ENCODE results near the gene BCL2L13.
A peak's percentile ranks its signal among the peaks of the same experiment; 100 is the strongest.
"Not testable (repeated sequence)": the region's sequence is repeated elsewhere in the genome, so short reads cannot be mapped to it uniquely, and the experiment has no call there.

The BCL2L13 gene

GRCh38 chr22:17694752-17695151 lies 56.2 kb downstream of the BCL2L13 start:
- no peak for DNase-seq (ENCODE audit: low read depth in 3 of 3)

- no peak for DNase-seq (ENCODE audit: low read depth in 3 of 3)
Measured at GRCh38 chr22:17695986-17696385, 57.4 kb downstream of the BCL2L13 start.

GRCh38 chr22:17697196-17697595 lies 58.6 kb downstream of the BCL2L13 start:
- not testable (repeated sequence) for DNase-seq (ENCODE audit: low read depth in 3 of 3)

- DNase-seq (ENCODE audit: low read depth in 3 of 3): not testable (repeated sequence)
Measured at GRCh38 chr22:17698276-17698675, 59.7 kb downstream of the BCL2L13 start.

DNA sequence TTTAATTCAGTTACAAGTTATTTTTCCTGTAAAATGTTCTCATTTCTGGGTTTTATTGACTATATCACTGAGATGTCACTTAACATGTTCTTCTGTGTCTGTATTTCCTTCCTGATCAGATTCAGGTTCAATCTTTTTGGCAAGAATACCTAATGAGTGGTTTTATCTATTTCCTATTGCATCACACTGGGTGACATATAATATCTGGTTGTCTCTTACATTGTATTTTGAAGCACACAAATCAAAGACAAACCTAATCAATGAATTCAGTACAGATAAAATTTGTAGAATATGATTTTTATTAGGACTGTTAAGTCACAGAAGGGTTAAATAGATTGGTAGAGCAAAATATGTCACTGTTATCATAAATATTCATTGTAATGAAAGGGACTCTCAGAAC lies 60.4 kb downstream of the BCL2L13 start:
- no peak for DNase-seq (ENCODE audit: low read depth in 3 of 3)

DNA sequence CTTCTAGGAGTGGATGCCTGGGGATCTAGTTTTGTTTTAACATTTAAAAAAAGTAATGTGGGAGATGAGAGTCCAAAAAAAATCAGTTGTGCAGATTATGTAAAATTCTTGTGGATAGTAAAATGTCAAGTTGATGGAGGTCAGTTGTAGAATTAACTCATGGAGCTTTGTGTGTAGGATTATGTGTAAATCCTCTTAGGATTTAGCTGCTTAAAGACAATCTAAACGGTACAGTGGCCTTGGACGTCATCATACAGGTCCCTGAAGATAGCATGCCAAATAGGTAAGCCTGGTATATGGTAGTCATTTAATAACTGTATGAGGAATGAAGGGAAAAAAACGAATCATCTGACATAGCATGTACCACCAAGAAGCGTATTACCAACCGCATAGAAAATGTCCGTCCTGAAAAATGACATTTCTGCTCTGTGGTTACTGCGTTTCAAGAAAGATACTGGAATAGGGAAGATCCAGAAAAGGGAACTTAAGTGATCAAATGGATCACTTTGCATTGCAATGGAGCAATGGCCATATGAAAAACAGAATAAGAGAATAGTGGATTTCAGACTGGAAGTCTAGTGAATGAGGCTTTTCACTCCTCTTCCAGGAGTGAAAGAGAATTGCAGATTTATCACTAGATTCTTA lies 61.3 kb downstream of the BCL2L13 start:
- no peak for DNase-seq (ENCODE audit: low read depth in 3 of 3)

- DNase-seq (ENCODE audit: low read depth in 3 of 3): no peak
Measured at GRCh38 chr22:17700778-17701177, 62.2 kb downstream of the BCL2L13 start.

DNA sequence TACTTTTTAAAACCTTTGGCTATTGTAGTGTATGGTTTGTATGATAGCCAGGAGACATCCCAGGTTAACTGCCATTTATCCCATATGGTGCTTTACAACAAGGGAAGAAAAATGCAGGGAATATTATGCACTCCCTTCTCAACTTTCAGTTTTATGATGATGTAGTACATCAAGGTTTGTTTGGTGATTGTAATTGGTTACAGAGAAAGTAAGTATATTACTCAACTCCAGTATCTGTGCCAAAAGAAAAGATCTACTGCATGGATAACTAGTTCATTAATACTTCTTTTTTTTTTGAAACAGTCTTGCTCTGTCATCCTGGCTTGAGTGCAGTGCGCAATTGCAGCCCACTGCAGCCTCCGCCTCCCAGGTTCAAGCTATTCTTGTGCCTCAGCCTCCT lies 65.3 kb downstream of the BCL2L13 start:
- DNase-seq (ENCODE audit: low read depth in 3 of 3): no peak

DNA sequence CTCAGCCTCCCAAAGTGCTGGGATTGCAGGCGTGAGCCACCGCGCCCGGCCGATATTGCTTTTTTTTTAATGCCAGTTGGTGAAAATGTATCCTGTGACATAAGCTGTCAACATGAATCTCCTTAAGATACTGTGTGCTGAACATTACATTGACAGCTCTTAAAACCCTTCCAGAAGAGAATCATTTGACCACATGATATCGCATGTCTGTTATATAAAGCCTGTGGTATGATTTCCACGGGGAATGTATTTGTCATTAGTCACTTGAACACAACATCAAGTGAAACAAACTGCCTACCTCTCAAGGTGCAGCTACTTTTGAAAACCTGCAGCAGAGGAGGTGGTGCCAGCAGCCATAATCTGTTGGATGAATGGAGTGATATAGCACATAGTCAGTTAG lies 67.0 kb downstream of the BCL2L13 start:
- DNase-seq (ENCODE audit: low read depth in 3 of 3): no peak

GRCh38 chr22:17705951-17706900 lies 67.7 kb downstream of the BCL2L13 start:
- peak in 2 of 3 experiments; percentile 13 to 15 for DNase-seq (ENCODE audit: low read depth in 3 of 3)

- no peak for DNase-seq (ENCODE audit: low read depth in 3 of 3)
Measured at GRCh38 chr22:17706947-17707346, 68.4 kb downstream of the BCL2L13 start.

DNA sequence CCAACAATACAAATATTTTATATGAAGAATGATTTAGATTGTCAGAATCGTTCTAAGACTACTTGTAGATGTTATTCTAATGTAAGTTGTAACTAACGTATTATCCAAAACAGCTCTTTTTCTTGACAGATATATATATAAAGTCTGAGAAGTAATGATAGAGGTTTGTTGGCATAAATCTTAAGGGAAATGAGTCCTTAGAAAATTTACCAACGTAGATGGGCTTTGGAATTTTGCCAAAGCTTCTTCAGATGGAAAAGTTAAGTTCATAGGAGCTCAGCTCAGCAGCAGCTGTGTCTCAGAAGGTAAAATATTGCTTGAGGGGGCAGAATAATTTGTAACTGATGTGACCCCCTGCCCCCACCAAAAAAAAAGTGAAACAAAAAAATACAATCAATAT lies 69.0 kb downstream of the BCL2L13 start:
- no peak for DNase-seq (ENCODE audit: low read depth in 3 of 3)

- DNase-seq (ENCODE audit: low read depth in 3 of 3): no peak
Measured at GRCh38 chr22:17710023-17710422, 71.5 kb downstream of the BCL2L13 start.

- DNase-seq (ENCODE audit: low read depth in 3 of 3): no peak
Measured at GRCh38 chr22:17712441-17712840, 73.9 kb downstream of the BCL2L13 start.

GRCh38 chr22:17716529-17716928 lies 78.0 kb downstream of the BCL2L13 start:
- DNase-seq (ENCODE audit: low read depth in 3 of 3): no peak

DNA sequence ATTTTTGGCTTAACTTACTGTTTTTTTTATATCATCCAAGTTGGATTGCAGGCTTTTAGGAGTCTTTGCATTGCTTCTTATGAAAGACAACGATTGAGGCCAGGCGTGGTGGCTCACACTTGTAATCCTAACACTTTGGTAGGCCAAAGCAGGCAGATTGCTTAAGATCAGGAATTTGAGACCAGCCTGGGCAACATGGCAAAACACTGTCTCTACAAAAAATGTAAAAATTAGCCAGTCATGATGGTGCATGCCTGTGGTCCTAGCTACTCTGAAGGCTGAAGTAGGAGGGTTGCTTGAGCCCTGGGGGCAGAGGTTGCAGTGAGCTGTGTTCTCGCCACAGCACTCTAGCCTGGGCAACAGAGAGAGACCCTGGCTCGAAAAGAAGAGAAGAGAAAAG lies 79.2 kb downstream of the BCL2L13 start:
- DNase-seq (ENCODE audit: low read depth in 3 of 3): no peak

DNA sequence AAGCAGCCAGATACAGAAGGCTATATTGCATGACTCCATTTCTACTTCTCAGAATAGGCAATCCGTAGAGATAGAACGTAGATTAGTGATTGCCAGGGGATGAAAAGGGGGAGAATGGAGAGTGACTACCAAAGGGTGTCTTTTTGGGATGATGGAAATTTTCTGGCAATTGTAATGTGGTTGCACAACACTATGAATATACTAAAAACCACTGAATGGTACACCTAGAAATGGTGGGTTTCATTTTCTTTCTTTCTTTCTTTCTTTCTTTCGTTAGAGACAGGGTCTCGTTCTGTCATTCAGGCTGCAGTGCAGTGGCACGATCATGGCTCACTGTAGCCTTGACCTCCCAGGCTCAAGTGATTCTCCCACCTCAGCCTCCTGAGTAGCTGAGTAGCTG lies 81.4 kb downstream of the BCL2L13 start:
- DNase-seq (ENCODE audit: low read depth in 3 of 3): no peak

DNA sequence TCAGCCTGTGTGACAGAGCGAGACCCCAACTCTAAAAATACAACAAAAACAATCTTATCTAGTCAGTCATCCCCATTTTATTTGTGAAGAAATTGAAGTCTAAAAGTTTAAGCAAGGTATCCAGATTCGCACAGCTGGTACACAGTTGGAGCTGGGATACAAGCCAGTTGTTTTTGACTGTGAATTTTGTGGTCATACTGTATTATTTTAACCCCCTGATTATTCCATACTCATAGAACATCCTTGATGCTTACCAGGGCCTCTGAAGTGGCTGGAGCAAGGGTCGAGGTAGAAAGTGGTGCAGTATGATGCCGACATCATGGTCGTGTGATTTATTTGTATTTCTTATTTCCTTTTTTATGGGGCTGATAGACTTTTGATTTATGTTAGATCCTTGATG lies 85.7 kb downstream of the BCL2L13 start:
- DNase-seq (ENCODE audit: low read depth in 3 of 3): no peak

- no peak for DNase-seq (ENCODE audit: low read depth in 3 of 3)
Measured at GRCh38 chr22:17724678-17725499, 86.3 kb downstream of the BCL2L13 start.

DNA sequence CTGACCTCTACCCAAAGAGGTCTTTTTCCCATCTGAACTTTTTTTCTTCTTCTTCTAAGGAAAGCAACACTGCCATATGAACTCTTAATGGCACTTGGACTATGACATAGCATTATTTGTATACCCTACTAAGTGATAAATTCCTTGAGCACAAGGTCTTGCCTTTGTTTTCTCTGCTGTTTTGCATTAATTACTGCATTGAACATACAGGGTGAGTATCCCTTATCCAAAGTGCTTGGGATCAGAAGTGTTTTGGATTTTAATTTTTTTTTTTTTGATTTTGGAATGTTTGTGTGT lies 86.9 kb downstream of the BCL2L13 start:
- DNase-seq (ENCODE audit: low read depth in 3 of 3): no peak

GRCh38 chr22:17726006-17726927 lies 87.7 kb downstream of the BCL2L13 start:
- DNase-seq (ENCODE audit: low read depth in 3 of 3): no peak

Data from stimulated activated CD4-positive, alpha-beta T cell treated with anti-CD3 and anti-CD28 coated beads, TNF-alpha, amount 100 ng/mL, for 4 hours (primary cell).